ENCODE measurements around the gene CAPRIN1.

- TF ChIP-seq, protein P1, sequence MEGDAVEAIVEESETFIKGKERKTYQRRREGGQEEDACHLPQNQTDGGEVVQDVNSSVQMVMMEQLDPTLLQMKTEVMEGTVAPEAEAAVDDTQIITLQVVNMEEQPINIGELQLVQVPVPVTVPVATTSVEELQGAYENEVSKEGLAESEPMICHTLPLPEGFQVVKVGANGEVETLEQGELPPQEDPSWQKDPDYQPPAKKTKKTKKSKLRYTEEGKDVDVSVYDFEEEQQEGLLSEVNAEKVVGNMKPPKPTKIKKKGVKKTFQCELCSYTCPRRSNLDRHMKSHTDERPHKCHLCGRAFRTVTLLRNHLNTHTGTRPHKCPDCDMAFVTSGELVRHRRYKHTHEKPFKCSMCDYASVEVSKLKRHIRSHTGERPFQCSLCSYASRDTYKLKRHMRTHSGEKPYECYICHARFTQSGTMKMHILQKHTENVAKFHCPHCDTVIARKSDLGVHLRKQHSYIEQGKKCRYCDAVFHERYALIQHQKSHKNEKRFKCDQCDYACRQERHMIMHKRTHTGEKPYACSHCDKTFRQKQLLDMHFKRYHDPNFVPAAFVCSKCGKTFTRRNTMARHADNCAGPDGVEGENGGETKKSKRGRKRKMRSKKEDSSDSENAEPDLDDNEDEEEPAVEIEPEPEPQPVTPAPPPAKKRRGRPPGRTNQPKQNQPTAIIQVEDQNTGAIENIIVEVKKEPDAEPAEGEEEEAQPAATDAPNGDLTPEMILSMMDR (conservative IDR thresholded peaks at IDR 0.05; ENCODE audit: low read depth, low read length), result no peak
- TF ChIP-seq EZH2 (IDR thresholded peaks at IDR 0.05; ENCODE audit: borderline replicate concordance, low read depth, low read length, poor library complexity, severe bottlenecking), result no peak
Observed at GRCh38 chr11:34146411-34146810, 94.9 kb downstream of the CAPRIN1 start.
